HG02938 (cell line): ENCODE results near the gene ARHGEF4.

Source experiments
- ATAC-seq: cut with Tn5 transposase; IDR thresholded peaks from one replicate; pipeline ENCODE4 v1.9.1; 2021; ENCODE audit warnings: mild to moderate bottlenecking, moderate library complexity; ENCODE audit not compliant: unreplicated experiment

The ARHGEF4 gene

DNA sequence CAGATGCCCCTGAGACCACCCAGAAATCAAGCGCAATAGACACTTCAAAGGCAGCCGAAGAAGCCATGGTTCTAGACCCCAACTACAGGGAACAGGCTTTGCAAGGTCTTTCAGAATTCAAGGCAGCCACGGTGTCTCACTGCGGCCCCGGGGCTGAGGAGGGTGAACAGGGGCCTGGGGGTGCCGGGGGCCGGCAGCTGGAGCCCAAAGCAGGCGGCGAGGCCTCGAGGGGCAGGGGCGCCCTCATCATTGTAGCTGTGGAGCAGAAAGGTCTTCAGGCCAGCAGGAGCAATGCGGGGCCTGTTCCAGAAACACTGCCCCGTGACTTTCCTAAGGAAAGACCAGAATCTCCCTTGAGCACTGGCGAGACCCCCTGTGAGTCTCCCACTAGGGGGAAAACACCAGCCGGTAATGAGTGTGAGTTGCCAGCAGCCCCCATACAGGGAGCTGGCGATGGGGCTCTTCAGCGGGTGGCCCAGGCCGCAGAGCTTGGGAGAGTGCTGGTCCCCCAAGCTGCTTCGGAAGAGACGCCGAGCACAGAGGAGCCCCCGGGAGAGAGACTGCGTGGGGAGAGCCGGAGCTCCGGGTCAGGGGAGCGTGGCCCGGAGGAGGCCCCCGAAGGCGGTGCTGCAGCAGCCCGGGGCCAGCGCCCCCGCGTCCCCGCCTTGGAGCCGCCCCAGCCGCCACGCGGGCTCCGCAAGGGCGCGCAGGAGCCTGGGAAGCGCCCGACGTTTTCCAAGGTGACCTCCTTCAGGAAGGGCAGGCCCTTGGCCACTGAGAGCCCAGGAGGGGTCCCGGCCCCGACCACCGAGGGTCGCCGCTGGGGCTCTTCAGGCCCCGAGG lies 79.1 kb downstream of the ARHGEF4 start:
- ATAC-seq = no peak

- ATAC-seq = no peak
Measured at GRCh38 chr2:130916438-130916705, 79.7 kb downstream of the ARHGEF4 start.

DNA sequence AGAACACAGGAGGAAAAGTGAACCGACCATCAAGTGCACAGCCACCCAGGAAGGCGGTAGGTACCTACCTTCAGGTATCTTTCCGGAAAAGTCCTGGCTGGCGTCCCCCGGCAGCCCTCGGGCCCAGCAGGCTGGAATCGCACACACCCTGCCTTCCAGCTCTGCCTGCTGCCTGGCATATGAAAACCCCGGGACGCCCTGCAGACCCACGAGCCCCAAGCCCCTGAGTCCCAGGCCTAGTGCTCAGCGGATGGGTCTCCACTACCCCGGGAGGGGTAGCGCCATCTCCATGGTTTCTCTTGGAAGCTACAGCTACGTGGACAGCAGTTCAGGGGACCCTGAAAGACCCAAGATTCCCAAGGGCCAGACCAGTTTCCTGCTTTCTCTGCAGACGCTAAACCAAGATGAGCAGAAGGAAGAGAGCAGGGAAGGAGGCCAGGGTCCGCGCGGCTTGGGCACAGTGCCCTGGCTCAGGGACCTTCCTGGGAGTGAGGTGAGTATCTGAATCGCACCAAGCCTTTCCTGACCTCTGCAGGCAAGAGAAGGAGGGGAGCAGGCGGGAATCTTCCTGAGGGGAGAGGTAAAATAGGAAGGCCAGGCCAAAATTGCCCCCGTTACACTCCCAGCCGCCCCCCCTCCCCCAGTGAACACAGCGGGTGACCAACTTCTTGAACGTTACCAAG lies 80.4 kb downstream of the ARHGEF4 start:
- no peak for ATAC-seq

DNA sequence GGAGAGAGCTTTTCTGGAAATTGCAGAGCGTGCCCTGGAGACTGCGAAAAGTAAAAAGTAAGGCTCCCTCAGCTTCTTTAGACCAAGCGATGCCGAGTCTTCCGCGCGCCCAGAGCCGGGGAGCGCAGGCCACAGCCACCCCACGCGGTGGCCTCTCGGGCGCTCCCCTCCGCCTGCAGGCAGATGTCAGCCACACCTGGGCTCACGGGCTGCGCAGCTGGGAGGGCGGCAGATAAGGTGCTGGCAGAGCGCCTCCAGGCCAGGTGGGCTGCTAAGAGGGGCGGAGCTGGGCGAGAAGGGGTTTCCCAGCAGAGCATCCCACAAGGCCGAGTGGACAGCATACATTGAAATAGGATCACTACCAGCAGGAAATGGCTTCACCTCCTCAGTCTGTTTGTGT lies 81.7 kb downstream of the ARHGEF4 start:
- ATAC-seq = no peak

DNA sequence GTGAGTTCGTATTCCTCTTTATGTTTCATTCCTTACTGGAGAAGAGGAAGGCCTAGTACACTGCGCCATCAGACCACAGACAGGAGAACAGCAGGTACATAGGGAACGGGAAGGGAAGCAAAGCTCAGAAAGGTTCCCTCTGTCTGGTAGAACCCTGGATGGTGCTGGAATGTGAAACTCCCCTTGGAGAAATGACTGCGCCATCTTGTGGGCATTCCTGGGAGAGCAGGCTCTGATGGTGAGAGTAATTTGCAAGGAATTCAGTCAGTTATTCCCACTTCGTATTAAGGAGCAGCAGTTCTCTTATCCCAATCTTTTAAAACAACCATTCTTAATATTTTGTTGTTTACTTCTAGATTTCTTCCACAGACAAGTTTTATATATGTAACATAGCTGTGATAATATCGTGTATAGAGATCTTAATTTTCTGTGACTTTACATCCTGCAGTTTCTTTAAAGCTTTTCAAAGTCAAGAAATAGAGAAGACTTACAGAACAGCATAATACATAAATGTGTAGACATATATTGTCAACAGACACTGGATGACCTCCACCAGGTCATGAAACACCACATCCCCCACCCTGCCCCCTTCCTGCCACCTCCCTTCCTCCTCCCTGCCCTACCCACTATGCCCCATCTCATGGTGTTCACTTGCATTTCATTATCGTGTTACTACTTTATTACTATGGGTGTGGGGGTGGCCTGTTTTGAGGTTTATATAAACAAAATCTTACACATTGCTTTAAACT lies 83.9 kb downstream of the ARHGEF4 start:
- ATAC-seq = no peak

- ATAC-seq = no peak
Measured at GRCh38 chr2:130921164-130921476, 84.4 kb downstream of the ARHGEF4 start.

DNA sequence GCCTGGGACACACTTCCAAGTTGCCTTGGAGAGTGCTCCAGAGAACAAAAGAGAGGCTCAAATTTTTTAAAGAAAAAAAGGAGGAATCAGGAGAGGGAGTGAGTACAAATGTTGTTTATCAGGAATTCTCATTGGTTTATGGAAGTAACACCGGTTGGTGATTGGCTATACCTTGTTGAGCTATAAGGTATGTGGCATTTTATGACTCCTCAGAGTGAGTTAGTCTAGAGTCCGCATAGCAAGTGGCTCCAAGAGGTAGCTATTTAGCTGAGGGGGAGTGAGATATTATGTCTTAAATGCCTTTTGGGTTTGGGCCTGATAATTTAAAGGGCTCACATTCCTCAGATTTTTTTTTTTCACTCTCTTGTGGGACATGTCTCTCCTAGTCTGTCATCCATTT lies 85.7 kb downstream of the ARHGEF4 start:
- no peak for ATAC-seq

DNA sequence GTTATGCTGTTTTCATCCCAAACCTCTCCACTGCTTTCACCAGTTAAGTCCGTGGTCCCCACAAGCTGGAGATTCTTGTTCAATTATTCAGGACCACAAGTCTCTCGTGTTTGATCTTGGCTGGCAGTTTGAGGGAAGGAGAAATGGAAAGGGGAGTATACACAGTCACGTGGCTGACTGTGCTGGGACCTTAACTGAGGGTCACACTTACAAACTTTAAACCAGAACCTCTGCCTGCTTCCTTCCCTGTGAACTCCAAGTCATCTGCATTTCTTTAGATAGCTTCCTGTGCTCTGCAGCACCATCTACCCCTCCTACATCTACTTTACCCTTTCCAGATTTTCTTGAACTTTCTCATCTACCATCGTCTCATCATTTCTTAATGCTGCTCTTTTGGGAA lies 91.7 kb downstream of the ARHGEF4 start:
- no peak for ATAC-seq

GRCh38 chr2:130930740-130931659 lies 94.3 kb downstream of the ARHGEF4 start:
- ATAC-seq = no peak

GRCh38 chr2:130933501-130933900 lies 96.8 kb downstream of the ARHGEF4 start:
- no peak for ATAC-seq

DNA sequence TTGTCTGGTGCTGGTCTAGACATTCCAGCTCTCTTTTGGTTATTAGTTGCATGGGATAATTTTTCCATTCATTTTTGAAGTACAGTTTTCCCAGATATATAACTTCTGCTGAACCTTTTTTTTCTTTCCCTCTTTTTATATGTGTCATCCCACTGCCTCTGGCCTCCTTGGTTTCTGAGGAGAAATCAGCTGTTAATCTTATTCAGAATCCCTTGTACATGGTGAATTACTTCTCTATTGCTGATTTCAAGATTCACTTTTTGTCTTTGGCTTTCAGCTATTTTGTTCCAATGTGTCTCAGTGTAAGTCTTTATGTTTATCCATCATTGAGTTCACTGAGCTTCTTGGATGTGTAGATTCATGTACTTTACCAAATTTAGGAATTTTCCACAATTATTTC lies 99.7 kb downstream of the ARHGEF4 start:
- ATAC-seq = no peak

- no peak for ATAC-seq
Measured at GRCh38 chr2:130947967-130948366, 111.3 kb downstream of the ARHGEF4 start.

DNA sequence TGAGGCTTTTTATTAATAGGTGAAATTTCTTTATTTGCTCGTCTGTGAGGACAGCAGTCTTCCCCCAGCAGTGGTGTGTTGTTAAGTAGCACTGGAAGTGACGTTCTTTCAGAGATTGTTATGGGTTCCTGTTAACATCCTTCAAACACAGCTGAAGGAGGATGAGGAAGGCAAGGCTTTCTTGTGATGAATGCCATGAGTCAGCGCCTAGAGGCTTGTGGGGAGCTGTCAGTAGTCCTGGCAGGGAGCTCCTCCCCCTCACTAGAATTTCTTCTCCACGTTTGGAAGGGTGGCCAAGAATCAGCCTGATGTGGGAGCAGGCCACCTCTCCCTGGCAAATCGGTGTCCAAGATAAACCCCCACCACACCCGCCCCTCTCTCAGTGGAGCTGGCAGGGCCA lies 113.2 kb downstream of the ARHGEF4 start:
- ATAC-seq = no peak

- ATAC-seq = peak; percentile 65
Measured at GRCh38 chr2:130951018-130951417, 114.3 kb downstream of the ARHGEF4 start.

- ATAC-seq = no peak
Measured at GRCh38 chr2:130954873-130955272, 118.2 kb downstream of the ARHGEF4 start.

- no peak for ATAC-seq
Measured at GRCh38 chr2:130957915-130958314, 121.2 kb downstream of the ARHGEF4 start.

DNA sequence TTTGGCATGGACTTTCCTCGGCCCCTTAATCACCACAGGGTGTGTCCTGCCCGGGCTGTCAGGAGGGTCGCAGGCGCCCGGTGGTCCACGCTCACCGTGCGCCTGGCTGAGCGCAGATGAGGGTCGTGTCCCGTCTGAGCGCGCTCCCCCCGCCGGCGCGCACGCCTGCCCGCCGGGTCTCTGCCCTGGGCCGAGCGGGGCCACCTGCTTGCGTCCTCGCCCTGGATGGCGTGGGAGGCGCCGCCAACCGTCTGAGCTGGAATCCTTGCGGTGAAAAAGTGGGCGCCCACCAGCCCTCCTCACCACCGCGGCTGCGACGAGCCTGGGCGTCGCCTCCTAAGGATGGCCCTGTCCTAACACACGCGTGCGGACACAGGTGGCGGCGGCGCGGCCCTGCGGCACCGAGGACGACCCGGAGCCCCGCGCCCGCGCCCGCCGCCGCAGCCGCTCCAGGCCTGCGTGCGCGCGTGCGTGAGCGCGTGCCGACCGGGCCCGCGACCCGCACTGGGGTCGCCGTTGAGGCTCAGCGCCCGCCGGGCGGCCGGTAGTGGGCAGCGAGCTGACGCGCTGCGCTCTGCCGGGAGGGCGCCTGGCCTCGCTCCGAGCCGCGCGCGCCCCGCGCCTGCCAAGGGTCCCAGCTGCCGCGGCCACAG lies 126.6 kb downstream of the ARHGEF4 start:
- ATAC-seq = no peak

- no peak for ATAC-seq
Measured at GRCh38 chr2:130963849-130964793, 127.4 kb downstream of the ARHGEF4 start.

GRCh38 chr2:130964931-130965330 lies 128.2 kb downstream of the ARHGEF4 start:
- ATAC-seq = no peak
